OCI-LY3 (cell line): ENCODE data around the gene ANAPC15.

Source experiments
- H2AFZ ChIP-seq: fragments of 200-600, 300-600 bp; shearing (Covaris generic); 2 replicates; pipeline ENCODE4 v1.6.0; 2014; ENCODE audit warnings: antibody characterized with exemption, low read depth, low read length
- H3K27ac ChIP-seq: fragments of 200-600, 300-600 bp; sonication (generic); 2 replicates; pipeline ENCODE4 v1.5.1; 2014; ENCODE audit warnings: mild to moderate bottlenecking, low read length, moderate library complexity, mixed read lengths
- H3K27me3 ChIP-seq: fragments of 200-600, 300-600 bp; sonication (generic); 2 replicates; pipeline ENCODE4 v1.6.1; 2014; ENCODE audit warnings: low read depth, low read length, mixed read lengths
- H3K36me3 ChIP-seq: fragments of 200-600, 300-600 bp; sonication (generic); replicated peaks from 2 replicates; pipeline ENCODE3; 2014; ENCODE audit warnings: low read depth, low read length, mixed read lengths
- H3K4me1 ChIP-seq: fragments of 300-600, 200-600 bp; sonication (generic); 2 replicates; pipeline ENCODE4 v1.6.1; 2014; ENCODE audit warnings: low read length, mixed read lengths
- H3K4me2 ChIP-seq: fragments of 200-600, 300-600 bp; sonication (generic); 2 replicates; pipeline ENCODE4 v1.6.1; 2014; ENCODE audit warnings: low read length, mixed read lengths
- H3K4me3 ChIP-seq: fragments of 300-600, 200-600 bp; sonication (generic); 2 replicates; pipeline ENCODE4 v1.5.1; 2014; ENCODE audit warnings: antibody characterized with exemption, mild to moderate bottlenecking, low read length, moderate library complexity
- H3K79me2 ChIP-seq: fragments of 300-600, 200-600 bp; shearing (Covaris generic); 2 replicates; pipeline ENCODE4 v1.6.1; 2014; ENCODE audit warnings: mild to moderate bottlenecking, low read length, mixed read lengths
- H3K9ac ChIP-seq: fragments of 300-600, 200-600 bp; shearing (Covaris generic); 2 replicates; pipeline ENCODE4 v1.6.0; 2014; ENCODE audit warnings: mild to moderate bottlenecking, low read length, moderate library complexity
- H3K9me3 ChIP-seq: fragments of 200-600, 300-600 bp; shearing (Covaris generic); 2 replicates; pipeline ENCODE4 v1.6.1; 2014; ENCODE audit warnings: low read length, mixed read lengths; ENCODE audit not compliant: insufficient read depth
- H4K20me1 ChIP-seq: fragments of 200-600, 300-600 bp; sonication (generic); 2 replicates; pipeline ENCODE4 v1.6.1; 2016; ENCODE audit warnings: low read length, mixed read lengths; ENCODE audit not compliant: insufficient read depth
- CTCF ChIP-seq: fragments of 200-600, 300-600 bp; sonication (generic); IDR thresholded peaks from 2 replicates; pipeline ENCODE4 v1.5.1; 2014; ENCODE audit warnings: antibody characterized with exemption, low read length, low read depth
- EZH2phosphoT487 ChIP-seq: fragments of 200-600 bp; shearing (Covaris generic); IDR thresholded peaks from 2 replicates; pipeline ENCODE4 v1.6.1; 2018; ENCODE audit warnings: antibody characterized with exemption, mixed run types, low read depth

ANAPC15 gene

GRCh38 chr11:72112143-72112977 lies at the start of gene ANAPC15:
TSS of gene ANAPC15 (minus strand) at chr11:72112695. CDS start at chr11:72111276, 1,419 bp downstream.
- H3K79me2 ChIP-seq = 0 out of 2 replicates have a peak, but pooled peaks cover 3% of the 10 kb centered on the region
- peak within 1 kb of the TSS; percentile 90 for H2AFZ ChIP-seq
- peak within 1 kb of the TSS; percentile 85 for H3K27ac ChIP-seq

GRCh38 chr11:72160319-72160718 lies 47.8 kb upstream of the ANAPC15 start:
- no peak for TF ChIP-seq CTCF
- TF ChIP-seq EZH2phosphoT487 = no peak

More at GRCh38 chr11:72112143-72112977, at the start of gene ANAPC15:
- H4K20me1 ChIP-seq = no peaks in the 10 kb centered on the region
- peak within 1 kb of the TSS; percentile 99 for H3K4me2 ChIP-seq
- H3K27me3 ChIP-seq = no peaks in the 10 kb centered on the region
- peak within 1 kb of the TSS; percentile 88 for H3K9ac ChIP-seq
- peaks cover 15% of the 10 kb centered on the region for H3K4me1 ChIP-seq
- H3K9me3 ChIP-seq = no peaks in the 10 kb centered on the region
- peaks cover 3% of the 10 kb centered on the region for H3K36me3 ChIP-seq
- H3K4me3 ChIP-seq = peak within 1 kb of the TSS; percentile 87
- TF ChIP-seq EZH2phosphoT487 (no peak), CTCF (no peak)

GRCh38 chr11:72157131-72157530 lies 44.6 kb upstream of the ANAPC15 start:
- Histone ChIP-seq H3K4me1 (no peaks in the 10 kb centered on the region), H4K20me1 (no peaks in the 10 kb centered on the region), H2AFZ (no peak overlapping the region), H3K4me2 (no peak overlapping the region), H3K4me3 (no peak overlapping the region), H3K27me3 (peaks cover 22% of the 10 kb centered on the region), H3K27ac (no peak overlapping the region), H3K9me3 (no peaks in the 10 kb centered on the region), H3K79me2 (no peaks in the 10 kb centered on the region), H3K36me3 (no peaks in the 10 kb centered on the region), H3K9ac (no peak overlapping the region)
- TF ChIP-seq CTCF = no peak
- TF ChIP-seq EZH2phosphoT487 = no peak

More at GRCh38 chr11:72160319-72160718, 47.8 kb upstream of the ANAPC15 start:
- no peaks in the 10 kb centered on the region for H3K79me2 ChIP-seq
- H2AFZ ChIP-seq = no peak overlapping the region
- H4K20me1 ChIP-seq = no peaks in the 10 kb centered on the region
- H3K9ac ChIP-seq = no peak overlapping the region
- H3K4me2 ChIP-seq = no peak overlapping the region
- H3K27me3 ChIP-seq = peaks cover 33% of the 10 kb centered on the region
- H3K36me3 ChIP-seq = no peaks in the 10 kb centered on the region
- no peaks in the 10 kb centered on the region for H3K4me1 ChIP-seq
- no peak overlapping the region for H3K27ac ChIP-seq
- H3K4me3 ChIP-seq = no peak overlapping the region
- H3K9me3 ChIP-seq = no peaks in the 10 kb centered on the region

DNA sequence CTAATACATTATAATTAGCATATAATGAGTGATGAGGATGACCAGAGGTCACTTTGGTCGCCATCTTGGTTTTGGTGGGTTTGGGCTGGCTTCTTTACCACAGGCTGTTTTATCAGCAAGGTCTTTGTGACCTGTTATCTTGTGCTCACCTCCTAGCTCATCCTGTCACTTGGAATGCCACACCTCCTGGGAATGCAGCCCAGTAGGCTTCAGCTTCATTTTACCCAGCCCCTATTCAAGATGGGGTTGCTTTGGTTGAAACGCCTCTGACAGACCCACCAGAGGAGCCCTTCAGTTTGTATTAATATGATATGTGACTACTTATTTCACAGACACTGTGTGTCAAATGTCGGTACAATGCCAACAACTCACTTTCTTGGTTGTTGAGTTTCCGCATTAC lies 43.3 kb upstream of the ANAPC15 start:
- H3K36me3 ChIP-seq = no peaks in the 10 kb centered on the region
- H3K4me1 ChIP-seq = no peaks in the 10 kb centered on the region
- no peak overlapping the region for H3K4me3 ChIP-seq
- H3K9ac ChIP-seq = no peak overlapping the region
- TF ChIP-seq CTCF (no peak), EZH2phosphoT487 (no peak)
- no peak overlapping the region for H2AFZ ChIP-seq
- H3K9me3 ChIP-seq = no peaks in the 10 kb centered on the region
- no peak overlapping the region for H3K4me2 ChIP-seq
- no peaks in the 10 kb centered on the region for H3K79me2 ChIP-seq
- H3K27me3 ChIP-seq = peaks cover 17% of the 10 kb centered on the region
- no peaks in the 10 kb centered on the region for H4K20me1 ChIP-seq
- H3K27ac ChIP-seq = no peak overlapping the region
